DOHH2 (cell line): ENCODE results near the gene DUS3L.

Experiments
- EZH2phosphoT487 ChIP-seq: fragments of 200-600 bp; sonication (generic); IDR thresholded peaks from 2 replicates; pipeline ENCODE4 v1.6.1; 2017; ENCODE audit warnings: borderline replicate concordance, mild to moderate bottlenecking, antibody characterized with exemption, low read length, moderate library complexity, mixed read lengths
- TF ChIP-seq, protein P1 (sequence below): fragments of 200-600 bp; sonication (generic); IDR thresholded peaks from one replicate; pipeline ENCODE4 v1.5.1; 2014; ENCODE audit warnings: antibody characterized with exemption, mild to moderate bottlenecking, low read depth, low read length; ENCODE audit not compliant: poor library complexity, severe bottlenecking

GRCh38 chr19:5832061-5832460 is 41.1 kb upstream of the DUS3L start:
- TF ChIP-seq, protein P1, sequence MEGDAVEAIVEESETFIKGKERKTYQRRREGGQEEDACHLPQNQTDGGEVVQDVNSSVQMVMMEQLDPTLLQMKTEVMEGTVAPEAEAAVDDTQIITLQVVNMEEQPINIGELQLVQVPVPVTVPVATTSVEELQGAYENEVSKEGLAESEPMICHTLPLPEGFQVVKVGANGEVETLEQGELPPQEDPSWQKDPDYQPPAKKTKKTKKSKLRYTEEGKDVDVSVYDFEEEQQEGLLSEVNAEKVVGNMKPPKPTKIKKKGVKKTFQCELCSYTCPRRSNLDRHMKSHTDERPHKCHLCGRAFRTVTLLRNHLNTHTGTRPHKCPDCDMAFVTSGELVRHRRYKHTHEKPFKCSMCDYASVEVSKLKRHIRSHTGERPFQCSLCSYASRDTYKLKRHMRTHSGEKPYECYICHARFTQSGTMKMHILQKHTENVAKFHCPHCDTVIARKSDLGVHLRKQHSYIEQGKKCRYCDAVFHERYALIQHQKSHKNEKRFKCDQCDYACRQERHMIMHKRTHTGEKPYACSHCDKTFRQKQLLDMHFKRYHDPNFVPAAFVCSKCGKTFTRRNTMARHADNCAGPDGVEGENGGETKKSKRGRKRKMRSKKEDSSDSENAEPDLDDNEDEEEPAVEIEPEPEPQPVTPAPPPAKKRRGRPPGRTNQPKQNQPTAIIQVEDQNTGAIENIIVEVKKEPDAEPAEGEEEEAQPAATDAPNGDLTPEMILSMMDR: no peak
- no peak for TF ChIP-seq EZH2phosphoT487
